GM12878 (cell line): ENCODE measurements around the gene DNAH9.

ENCODE experiments used
- CTCF ChIP-seq, 3 experiments: IDR thresholded peaks in 2 of 3; conservative IDR thresholded peaks in 1 of 3; 2 replicates each; pipeline ENCODE4 v1.5.1; 2011; ENCODE audit warnings: low read depth in 3 of 3, low read length in 3 of 3, mild to moderate bottlenecking in 3 of 3, control low read depth in 2 of 3, moderate library complexity in 2 of 3, inconsistent platforms in 1 of 3, mixed read lengths in 1 of 3; ENCODE audit not compliant: control insufficient read depth in 2 of 3, insufficient read depth in 1 of 3; ENCODE audit errors: extremely low read depth in 1 of 3
- ELK1 ChIP-seq: IDR thresholded peaks from 2 replicates; pipeline ENCODE4 v1.6.1; 2012; ENCODE audit warnings: low read depth, low read length, improper control_type of control experiment
- EZH2 ChIP-seq: IDR thresholded peaks from 2 replicates; pipeline ENCODE4 v1.6.1; 2012; ENCODE audit warnings: low read depth, mild to moderate bottlenecking, control low read depth, inconsistent platforms, low read length, borderline replicate concordance; ENCODE audit not compliant: control insufficient read depth
- GABPA ChIP-seq: IDR thresholded peaks from 2 replicates; pipeline ENCODE4 v1.6.1; 2014; ENCODE audit warnings: antibody characterized with exemption, low read depth, mild to moderate bottlenecking, inconsistent platforms
- MTA3 ChIP-seq: IDR thresholded peaks from 2 replicates; pipeline ENCODE4 v1.6.1; 2012; ENCODE audit warnings: low read length, inconsistent platforms, borderline replicate concordance
- POLR2AphosphoS2 ChIP-seq: IDR thresholded peaks from 2 replicates; pipeline ENCODE4 v1.6.1; 2011; ENCODE audit warnings: low read depth, mild to moderate bottlenecking, low read length, improper control_type of control experiment, moderate library complexity
- STAT1 ChIP-seq: fragments of 450-650 bp; conservative IDR thresholded peaks from 2 replicates; pipeline ENCODE4 v1.6.1; 2014; ENCODE audit warnings: antibody characterized with exemption, mild to moderate bottlenecking
- TAF1 ChIP-seq: IDR thresholded peaks from 2 replicates; pipeline ENCODE4 v1.6.1; 2011; ENCODE audit warnings: mild to moderate bottlenecking, low read depth, low read length, borderline replicate concordance
- TCF7 ChIP-seq: IDR thresholded peaks from 2 replicates; pipeline ENCODE4 v1.6.1; 2014; ENCODE audit warnings: antibody characterized with exemption, borderline replicate concordance
- ZNF592 ChIP-seq: fragments of 450-650 bp; IDR thresholded peaks from 2 replicates; pipeline ENCODE4 v1.6.1; 2017; ENCODE audit warnings: mild to moderate bottlenecking, moderate library complexity
- TF ChIP-seq, protein P1 (sequence below): IDR thresholded peaks from 2 replicates; pipeline ENCODE4 v1.6.1; 2012; ENCODE audit warnings: low read depth, low read length, improper control_type of control experiment

DNA sequence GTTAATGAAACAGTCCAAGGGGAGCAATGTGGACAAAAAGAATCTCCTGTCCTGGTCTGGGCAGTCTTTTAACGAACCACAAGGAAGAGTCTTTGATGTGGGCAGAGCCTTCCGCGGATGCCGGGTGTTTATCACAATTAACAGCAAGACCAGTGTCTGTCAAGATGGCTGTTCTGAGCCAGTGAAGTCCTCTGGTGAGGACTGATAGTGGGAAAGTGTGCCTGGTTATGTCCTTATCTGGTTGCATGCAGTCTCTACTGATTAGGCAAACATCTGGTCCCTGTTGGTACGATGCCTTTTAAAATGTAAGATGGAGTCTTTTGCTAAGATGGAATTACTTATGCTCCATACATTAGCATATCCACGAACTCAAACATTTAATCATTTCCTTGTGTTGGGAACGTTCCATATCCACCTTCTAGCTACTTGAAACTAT is 310.5 kb downstream of the DNAH9 start:
- TF ChIP-seq CTCF (IDR thresholded peaks at IDR 0.05 in 2 of 3, conservative IDR thresholded peaks at IDR 0.05 in 1 of 3; ENCODE audit: control insufficient read depth in 2 of 3, extremely low read depth in 1 of 3, insufficient read depth in 1 of 3, low read depth in 3 of 3, low read length in 3 of 3), result no peak
- TF ChIP-seq, protein P1, sequence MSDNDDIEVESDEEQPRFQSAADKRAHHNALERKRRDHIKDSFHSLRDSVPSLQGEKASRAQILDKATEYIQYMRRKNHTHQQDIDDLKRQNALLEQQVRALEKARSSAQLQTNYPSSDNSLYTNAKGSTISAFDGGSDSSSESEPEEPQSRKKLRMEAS, result no peak
- no peak for TF ChIP-seq EZH2
- no peak for TF ChIP-seq ELK1
- TF ChIP-seq TCF7, result no peak
- no peak for TF ChIP-seq STAT1
- no peak for TF ChIP-seq TAF1
- no peak for TF ChIP-seq GABPA
- no peak for TF ChIP-seq ZNF592
- TF ChIP-seq POLR2AphosphoS2, result no peak
- no peak for TF ChIP-seq MTA3
